ENCODE measurements around the gene SLC8B1.

SLC8B1 gene

DNA sequence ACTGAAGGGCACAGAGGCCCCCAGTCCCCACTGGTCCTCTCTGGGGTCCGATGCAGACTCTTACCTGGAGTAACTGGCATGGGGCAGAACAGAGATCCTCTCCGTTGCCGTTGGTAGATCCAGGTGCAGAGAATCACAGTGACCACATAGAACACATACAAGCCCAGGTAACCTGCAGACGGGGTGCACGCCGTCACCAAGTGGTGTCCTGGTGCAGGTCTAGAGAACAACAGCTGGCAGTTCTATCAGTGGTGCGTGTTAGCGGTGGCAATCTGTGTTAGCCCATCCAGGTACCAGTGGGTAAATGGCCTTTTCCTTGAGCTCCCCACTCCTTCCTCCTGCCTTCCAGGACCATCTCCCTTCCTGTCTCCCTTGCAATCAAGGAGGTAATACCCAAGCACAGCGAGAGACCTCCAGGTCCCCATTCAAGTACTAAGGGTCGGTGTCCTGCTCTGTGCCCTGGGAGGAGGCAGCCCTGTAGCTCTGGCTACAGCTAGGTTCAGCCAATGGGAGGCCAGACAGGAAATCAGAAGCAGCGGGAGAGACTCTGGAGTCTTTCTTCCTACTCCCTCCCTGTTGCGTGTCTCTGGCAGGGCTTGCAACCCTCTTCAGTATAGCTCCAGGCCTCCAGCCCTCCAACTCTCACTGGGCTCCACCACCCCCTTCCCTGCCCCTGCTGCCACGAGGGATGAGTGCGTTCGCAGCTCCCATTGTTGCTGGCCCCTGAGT, 15.8 kb downstream of the SLC8B1 start:
- DNase-seq, result no peak

DNA sequence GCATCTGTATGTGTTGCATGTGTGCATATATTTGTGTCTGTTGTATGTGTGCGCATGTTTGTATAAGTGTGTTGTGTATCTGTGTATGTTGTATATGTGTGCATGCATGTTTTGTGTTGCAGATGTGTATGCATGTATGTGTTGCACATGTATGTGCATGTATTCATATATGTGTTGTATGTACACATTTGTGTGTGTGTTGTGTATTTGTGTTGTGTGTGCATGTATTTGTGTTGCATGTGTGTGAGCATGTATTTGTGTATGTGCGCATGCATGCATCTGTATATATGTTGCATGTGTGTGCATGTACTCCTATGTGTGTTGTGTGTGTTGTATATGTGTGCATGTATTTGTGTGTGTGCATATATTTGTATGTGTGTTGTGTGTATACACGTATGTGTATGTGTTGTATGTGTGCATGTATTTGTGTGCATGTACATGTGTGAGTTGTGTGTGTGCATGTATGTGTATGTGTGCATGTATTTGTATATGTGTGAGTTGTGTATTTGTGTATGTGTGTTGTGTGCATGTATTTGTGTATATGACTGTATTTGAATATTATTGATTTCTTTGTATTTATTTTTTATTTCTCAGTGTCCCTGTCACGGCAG, 16.8 kb downstream of the SLC8B1 start:
- no peak for DNase-seq

DNA sequence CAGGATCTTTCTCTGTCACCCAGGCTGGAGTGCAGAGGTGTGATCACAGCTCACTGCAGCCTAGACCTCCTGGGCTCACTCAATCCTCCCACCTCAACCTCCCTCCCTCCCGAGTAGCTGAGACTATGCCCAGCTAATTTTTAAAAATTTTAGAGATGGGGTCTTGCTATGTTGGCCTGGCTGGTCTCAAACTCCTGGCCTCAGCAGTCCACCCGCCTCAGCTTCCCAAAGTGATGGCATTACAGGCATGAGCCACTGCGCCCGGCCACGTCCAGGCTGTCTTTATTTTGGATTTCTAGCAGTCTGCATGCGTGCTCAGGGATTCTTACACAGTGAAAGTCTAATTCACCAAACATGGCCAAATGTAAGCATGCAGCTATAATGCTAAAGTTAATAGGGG, 17.8 kb downstream of the SLC8B1 start:
- DNase-seq, result no peak

DNA sequence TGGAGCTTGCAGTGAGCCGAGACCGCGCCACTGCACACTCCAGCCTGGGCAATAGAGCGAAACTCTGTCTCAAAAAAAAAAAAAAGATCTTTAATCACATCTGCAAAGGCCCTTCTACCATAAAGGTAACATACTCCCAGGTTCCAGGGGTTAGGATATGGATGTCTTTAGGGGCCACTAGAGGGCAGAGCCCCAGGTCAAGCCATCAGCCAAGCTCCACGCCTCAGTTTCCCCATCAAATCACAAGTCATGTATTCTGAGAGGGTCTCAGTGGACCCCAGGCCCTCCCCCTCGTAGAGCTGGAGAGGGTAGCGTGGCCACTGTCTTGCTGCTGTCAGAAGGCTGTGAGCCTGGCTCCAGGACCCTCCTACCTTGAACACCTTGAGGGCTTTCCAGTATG, 18.8 kb downstream of the SLC8B1 start:
- no peak for DNase-seq

DNA sequence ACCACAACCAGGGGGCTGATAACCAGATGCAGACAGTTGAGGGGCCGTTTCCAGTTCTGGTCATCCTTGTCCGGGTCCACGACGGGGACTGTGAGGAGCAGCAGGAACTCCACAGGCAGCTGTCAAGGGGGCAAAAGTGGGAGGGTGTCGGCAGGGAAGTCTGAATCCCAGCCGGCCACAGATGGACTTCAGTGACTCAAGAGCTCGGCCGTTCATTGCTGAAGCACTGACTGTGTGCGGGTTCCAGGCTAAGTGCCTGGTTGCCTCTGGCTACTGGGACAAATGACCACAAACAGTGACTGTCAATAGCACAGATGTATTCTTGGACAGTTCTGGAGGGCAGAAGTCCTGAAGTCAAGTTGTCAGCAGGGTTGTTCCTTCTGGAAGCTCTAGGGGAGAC, 19.6 kb downstream of the SLC8B1 start:
- DNase-seq, result no peak

DNA sequence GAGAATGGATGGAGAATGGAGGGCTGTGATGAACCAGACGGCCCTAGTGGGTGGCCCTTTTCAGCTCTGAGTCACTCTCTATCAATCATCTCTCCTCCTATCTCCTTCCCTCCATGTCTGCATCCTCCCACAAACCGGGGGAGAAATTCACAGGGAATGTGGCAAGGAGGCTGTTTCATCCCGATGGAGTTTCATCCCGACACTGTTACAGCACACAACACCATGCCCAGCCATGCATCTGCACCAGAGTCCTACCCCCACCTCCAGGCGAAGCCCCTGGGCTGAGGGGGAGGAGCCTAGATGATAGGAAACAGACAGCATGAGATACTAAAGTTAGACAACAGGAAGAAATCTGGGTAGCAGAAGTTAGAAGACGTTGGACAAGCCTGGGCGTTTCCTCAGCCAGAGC, 20.8 kb downstream of the SLC8B1 start:
- DNase-seq, result no peak

DNA sequence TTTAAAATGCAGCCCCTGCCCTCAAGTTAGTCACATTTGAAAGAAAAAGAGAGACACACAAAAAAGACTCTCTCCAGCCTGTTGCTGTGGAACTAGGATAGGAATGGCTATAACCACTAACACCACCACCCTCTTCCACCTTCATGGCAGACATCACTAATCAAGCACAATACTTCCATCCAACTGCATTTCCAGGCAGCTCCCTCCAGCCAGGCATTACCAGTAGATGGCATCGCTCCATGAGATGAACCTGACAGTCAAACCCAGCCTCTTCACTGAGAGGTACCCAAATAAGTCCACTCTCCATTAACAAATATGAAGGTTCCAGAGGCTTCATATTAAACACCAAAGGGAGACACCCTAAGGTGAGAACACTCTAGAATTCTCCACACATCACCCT, 24.4 kb downstream of the SLC8B1 start:
- peak; percentile 24 to 51 for DNase-seq

DNA sequence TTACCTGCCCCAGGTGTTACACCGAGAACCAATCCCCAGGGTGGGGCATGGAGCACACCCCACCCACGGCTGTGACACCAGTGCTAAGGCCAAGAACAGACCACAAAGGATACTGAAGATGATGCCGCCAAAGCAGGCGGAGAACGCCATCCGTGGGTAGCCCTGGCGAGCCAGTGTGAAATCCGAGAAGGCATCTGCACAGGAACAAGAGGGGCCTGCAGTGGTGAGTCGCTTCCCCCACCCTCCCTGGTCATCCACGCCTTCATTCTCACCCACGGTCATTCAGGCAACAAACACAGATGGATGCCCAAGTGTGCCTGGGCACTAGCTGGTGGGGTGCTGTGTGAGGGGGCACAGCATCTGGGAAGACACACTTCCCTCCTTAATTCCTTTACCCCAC, 28.5 kb downstream of the SLC8B1 start:
- no peak for DNase-seq

DNA sequence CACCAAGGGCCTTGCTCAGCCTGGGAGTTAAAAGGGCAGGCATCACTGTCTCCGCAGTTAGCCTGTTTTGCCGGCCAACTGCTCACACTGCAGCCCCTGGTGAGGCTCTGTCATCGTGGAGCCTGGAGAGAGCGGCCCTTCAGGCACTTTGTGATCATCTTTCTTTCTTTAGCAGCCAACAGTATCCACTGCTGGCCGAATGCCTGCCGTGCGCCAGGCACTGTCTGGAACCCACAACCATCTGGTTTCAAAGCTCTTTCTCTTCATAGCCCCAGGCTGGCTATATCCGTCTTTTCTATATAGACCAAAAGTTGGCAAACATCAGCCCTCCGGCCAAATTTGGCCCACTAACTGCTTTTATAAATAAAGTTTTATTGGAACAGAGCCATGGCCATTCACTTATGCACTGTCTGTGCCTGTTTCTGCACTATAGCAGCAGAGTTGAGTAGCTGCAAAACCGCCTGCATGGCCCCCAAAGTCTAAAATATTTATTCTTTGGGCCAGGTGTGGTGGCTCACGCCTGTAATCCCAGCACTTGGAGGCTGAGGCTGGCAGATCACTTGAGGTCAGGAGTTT, 29.5 kb downstream of the SLC8B1 start:
- DNase-seq, result no peak

DNA sequence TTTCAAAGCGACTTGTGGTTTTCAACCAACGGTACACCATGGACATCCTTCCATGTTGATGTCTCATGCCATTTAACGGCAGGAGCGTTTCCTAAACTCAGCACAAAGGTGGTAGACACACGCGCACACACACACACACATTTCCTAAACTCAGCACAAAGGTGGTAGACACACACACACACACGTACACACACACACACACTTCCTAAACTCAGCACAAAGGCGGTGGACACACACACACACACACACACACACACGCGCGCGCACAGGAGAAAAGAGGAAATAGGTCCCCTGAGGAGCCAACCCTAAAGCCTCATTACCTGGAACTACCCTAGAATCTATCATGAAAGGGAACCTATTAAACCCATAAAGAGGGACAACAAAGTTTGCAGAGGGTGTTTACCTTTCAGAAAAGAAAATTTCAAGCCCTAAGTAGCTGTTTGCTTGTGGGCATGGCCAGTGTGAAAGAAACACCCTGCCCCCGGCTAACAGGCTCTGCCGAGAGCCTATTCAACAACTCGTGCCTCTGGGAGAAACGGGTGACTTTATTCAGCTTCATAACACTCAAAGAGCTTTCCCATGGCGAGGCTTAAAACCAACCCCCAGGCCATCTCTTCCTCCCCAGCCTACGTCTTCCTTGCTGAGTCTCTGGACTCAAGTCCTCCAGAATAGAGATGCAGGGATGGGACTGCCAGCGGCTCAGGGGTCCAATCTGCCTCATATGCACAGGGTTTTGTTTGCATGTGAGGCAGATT, 31.8 kb downstream of the SLC8B1 start:
- DNase-seq, result peak; percentile 28 to 56

DNA sequence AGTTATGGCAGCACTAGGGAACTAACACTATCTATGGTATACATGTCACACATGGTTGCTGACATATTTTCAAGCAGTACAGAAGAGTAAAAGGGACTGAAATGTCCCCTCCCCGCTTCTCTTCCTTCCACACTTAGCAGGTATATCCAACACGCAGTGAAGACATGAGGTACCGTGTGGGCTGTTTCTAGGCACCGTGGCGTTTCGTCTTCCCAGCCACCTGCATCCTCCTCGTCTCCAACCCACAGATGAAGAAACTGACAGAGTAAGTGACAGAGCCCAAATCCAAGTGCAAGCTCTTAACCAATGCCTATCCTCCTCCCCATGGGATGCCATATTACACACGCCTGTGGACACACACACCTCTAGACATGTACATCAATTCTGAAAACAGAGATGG, 32.4 kb downstream of the SLC8B1 start:
- DNase-seq, result no peak

DNA sequence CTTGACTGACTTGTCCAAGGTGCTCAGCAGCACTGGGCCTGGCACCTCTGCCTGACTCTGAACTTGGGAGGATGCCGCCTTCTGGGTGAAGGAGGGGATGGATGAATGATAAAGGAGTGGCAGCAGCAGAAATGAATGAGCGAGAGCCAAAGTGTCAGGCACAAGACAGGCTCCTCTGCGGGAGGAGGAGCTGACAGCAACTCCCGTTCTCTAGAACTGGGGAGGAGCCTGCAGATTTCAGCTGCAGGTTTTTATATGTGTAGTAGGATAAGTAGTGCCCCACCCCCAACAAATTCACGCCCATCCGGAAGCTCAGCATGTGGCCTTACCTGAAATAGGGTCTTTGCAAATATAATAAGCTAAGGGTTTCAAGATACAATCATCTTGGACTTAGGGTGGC, 33.1 kb downstream of the SLC8B1 start:
- DNase-seq, result no peak

DNA sequence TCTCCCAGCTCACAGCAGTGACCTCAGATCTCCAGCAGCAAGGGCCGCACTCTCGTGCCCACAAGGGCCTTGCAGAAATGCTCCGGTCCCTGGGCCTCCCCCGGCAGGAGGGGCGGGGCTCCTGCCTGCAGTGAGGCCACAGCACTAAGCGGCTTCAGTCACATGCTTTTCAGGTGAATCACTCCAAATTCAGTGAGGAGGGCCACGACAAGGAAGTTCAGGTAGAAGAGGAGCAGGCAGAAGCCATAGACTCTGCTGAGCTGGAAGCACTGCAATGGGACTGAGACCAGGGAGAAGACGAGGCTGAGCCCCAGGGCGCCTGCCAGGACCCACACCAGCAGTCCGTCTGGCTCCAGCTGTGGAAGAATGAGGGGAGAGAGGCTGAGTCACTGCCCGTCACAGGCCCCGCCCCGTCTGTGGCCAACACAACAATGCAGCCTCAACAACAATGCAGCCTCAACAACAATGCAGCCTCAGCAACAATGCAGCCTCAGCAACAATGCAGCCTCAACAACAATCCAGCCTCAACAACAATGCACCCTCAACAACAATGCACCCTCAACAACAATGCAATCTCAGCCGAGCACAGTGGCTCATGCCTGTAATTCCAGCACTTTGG, 35.2 kb downstream of the SLC8B1 start:
- DNase-seq, result no peak

DNA sequence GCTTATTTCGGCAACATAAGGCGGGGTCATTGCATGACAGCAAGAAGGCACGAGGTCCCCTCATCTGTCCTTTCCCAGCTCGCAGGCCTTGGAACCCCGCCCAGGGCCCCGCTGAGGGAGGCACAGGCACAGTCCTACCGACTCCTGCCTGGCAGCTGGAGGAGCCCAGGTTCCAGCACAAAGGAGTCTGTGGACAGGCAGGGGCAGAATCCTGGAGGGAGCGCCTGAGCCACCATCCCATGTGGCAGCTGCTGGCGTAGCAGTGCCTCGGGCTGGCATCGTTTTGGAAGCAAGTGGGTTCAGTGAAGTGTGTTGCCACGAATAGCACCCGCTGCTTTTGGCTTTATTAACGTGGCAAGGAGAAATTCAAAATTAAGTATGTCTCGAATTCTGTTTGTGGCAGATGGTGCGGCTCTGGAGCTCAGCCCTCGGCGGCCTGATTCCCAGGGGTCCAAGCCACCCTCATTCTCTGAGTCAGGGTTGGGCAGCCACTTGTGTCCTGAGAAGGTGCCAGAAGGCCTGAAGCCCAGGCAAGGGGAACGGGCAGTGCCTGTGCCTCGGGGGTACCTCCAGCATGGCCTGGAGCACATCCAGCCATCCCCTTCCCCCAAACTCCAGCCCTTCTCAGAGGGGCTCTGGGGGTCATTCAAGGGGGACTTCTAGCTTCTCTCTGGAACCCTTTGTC, 35.9 kb downstream of the SLC8B1 start:
- DNase-seq, result no peak

DNA sequence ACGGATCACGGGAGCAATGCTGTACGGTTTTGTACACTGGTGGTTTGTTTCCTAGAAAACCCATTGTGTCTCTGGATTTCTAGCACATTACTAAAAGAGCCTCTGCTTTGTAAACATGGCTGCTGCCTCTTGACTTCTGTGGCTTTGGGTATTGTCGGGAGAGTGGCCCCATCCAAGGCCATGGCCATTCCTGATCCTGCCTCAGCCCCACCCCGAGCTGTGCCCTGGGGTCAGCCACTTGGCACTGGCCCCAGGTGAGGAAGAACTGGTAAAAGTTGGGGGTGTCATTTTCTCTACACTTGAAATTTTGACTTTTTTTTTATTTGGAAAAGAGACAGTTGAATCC, 36.5 kb downstream of the SLC8B1 start:
- no peak for DNase-seq

DNA sequence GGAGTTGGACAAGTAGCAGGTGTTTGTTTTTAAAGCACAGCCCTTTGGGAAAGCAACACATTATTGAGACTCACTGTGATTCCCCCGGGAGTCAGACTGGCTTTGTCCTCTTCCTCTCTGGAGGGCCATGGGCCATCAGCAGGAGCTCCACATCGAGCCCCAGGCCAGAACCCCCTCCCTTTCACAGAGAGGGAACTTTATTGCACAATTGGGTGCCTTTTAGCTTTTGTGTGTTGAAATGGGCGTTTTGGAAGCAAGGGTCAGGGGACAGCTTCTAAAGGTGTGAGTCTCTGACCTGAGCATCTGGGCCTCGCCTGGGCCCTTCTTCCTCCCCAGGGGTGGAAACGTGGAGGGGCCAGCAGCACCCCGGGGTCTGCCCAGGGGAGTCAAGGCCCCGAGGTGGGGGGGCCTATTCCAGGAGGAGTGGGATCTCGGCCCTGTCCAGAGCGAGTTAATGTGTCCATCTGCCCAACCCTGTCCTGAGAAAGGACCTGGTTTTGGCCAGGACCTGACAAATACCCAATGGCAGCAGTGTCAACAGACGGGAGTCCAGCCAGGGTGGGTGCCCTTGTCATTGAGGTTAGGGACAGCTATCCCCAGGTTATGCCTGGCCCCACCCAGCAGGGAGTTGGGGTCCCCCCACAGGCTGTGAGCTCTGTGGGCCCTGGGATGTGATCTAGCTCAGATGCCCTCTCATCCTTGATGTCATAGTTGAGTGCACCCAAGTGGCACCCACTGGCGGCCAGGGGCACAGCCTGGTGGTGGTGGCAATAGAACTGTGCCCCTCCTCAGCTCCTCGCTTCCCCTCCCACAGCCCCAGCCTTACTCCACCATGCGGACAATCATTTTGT, 37.1 kb downstream of the SLC8B1 start:
- DNase-seq, result no peak

DNA sequence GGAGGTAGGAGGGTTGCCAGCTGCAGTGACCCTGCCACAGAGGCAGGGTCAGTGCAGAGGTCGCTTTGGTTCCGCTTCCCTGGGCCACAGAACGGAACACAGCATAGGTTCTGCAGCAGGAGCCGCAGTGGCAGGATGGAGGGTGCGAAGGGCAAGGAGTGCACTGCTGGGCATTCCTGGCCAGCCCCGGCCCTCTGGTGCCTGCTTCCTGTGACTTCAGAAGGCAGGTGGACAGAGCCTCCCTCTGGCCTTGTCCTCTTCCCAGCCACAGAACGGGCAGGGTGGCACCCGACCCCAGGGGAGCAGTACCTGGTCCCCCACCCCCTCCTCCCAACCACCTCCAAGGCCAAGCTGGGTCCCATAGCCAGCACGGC, 37.7 kb downstream of the SLC8B1 start:
- DNase-seq, result no peak

DNA sequence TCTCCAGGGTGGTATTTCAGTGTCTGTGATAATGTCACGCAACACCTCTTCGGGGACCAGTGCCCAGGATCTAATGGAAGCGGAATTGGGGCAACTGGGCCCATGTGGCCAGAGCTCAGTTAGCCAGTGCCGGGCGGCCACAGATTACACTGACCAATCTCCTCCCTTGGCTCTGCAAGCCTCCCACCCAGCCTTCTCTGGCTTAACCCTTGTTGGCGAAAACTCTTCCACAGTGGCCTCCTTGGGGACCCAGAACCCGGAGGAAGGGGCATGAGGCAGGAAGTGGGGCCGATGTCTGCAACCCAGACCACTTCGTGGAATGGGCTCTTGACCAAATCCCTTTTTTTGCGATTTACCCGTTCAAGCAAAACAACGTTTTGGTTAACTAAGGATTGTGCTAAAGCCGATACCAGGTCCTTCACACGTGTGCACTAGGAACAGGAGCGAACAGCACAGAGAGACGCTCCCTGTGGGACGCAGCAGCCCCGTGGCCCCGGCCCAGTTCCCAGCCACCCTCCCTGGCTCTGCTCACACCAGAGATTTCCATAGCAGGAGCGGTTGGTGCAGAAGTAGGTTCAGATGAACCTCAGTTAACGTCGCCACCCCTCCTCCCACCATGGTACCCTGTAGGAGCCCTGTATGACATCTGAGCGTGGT, 38.2 kb downstream of the SLC8B1 start:
- DNase-seq, result no peak

DNA sequence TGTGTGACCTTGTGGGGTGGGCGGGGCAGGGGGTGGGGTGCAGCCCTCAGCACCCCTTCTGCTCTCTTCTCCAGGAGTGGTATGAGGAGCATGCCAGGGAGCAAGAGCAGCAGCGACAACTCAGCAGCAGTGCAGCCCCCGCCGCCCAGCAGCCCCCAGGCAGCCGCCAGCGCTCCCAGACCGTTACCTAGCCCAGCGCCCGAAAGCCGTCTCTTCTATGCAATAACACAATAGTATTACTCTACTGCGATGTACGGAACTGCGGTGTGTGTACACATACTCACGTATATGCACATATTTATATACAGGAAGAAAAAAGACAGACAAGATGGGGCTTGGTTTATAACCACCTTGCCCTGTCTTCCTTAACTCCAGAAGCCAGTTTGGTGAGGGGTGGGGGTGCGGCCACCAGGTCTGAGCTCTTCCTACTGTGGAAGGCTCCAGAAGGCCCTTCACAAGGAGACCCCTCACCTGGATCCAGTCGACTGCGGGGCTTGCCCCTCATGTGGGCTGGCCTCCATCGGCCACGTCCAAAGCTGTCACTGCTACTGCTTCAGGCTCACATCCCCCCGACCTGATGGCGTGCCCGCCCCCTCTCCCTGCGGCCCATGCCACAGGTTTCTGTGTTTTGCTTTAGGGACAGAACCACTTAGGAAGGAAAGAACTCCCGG, 38.9 kb downstream of the SLC8B1 start:
- no peak for DNase-seq

DNA sequence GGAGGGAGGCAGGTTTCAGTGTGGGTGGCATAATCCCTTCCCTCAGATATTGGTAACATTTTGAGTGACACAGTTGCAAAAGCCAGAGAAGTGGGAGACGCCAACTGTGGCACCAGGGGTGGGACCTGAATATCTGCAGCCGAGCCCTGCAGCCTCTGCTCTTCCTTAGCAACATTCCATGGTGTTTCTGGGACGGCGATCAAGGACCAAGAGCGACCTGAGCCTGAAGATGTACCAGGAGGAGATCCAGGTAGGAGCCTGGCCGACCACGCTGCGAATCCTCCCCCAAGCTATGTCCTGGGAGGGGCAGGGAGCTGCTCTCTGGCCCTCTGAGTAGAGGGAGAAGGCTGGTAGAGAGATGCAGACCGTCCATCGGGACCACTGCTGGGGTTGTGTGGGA, 41.8 kb downstream of the SLC8B1 start:
- no peak for DNase-seq

DNA sequence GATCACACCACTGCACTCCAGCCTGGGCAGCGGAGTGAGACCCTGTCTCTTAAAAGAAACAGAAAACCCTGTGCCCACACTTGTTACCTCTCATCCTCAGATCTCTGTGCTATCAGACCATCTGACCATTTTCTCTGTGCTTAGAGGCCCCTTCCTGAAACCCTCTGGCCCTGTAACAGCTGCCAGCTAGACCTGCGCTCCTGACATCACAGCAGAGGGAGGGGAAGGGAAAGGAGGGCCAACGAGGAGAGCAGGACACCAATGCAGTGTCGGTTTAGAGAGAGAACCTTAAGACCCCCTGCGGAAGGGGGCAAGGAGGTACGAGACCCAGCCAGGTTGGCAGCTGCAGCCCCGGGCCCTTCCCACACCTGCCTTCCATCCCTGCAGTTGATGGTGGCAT, 42.4 kb downstream of the SLC8B1 start:
- no peak for DNase-seq
